ENCODE results near the gene PIP5KL1. TPM values are rescaled to one million over a fixed set of nuclear protein-coding genes. Genes with fewer than 3 reads are reported as not detected.

The PIP5KL1 gene
- total and polyA plus RNA-seq, 2 experiments from 2014 or later = 13.4 to 19.5 TPM

- Histone ChIP-seq H3K27ac (ENCODE audit: low read depth) (no peak overlapping the region), H2AFZ (no peak overlapping the region), H3K79me2 (replicated peaks; ENCODE audit: insufficient read depth) (no peaks in the 10 kb centered on the region), H3K4me3 (no peak overlapping the region), H4K20me1 (replicated peaks; ENCODE audit: insufficient read depth) (peaks cover 5% of the 10 kb centered on the region), H3K4me2 (no peak overlapping the region), H3F3A (replicated peaks; ENCODE audit: low read depth) (peaks cover 15% of the 10 kb centered on the region; the same call in 1 of the 2 replicates), H3K9me2 (ENCODE audit: insufficient read depth) (no peaks in the 10 kb centered on the region), H3K4me1 (ENCODE audit: insufficient read depth) (peaks cover 8% of the 10 kb centered on the region; the same call in 1 of the 2 replicates), H3K36me3 (ENCODE audit: insufficient read depth) (no peaks in the 10 kb centered on the region), H3K27me3 (ENCODE audit: insufficient read depth) (0 out of 2 replicates have a peak, but pooled peaks cover 7% of the 10 kb centered on the region)
- Mint-ChIP-seq H3K27ac (no peak overlapping the region), H3K4me1 (peaks cover 17% of the 10 kb centered on the region), H3K36me3 (ENCODE audit: low read depth) (peaks cover 19% of the 10 kb centered on the region; the same call in 2 of the 3 replicates), H3K9me3 (no peaks in the 10 kb centered on the region; the same call in 2 of the 3 replicates), H3K27me3 (ENCODE audit: insufficient read depth, low read depth, poor library complexity) (peaks cover 10% of the 10 kb centered on the region), H3K4me3 (no peak overlapping the region)
- DNase-seq (ENCODE audit: low spot score) (no peak), ATAC-seq (no peak)
- TF ChIP-seq POLR2AphosphoS5 (IDR thresholded peaks at IDR 0.05; ENCODE audit: low read depth) (no peak), CREB1 (CRISPR knock-in tag; IDR thresholded peaks at IDR 0.05; ENCODE audit: low read depth) (no peak)
Measured at GRCh38 chr9:127913682-127914081, 16.9 kb downstream of the PIP5KL1 start.

GRCh38 chr9:127912882-127913281, 17.7 kb downstream of the PIP5KL1 start:
- ATAC-seq = no peak
- H3K36me3 Mint-ChIP-seq (ENCODE audit: low read depth) = peaks cover 19% of the 10 kb centered on the region; the same call in 2 of the 3 replicates
- TF ChIP-seq EZH2 (IDR thresholded peaks at IDR 0.05; ENCODE audit: low read depth, unreplicated experiment) (no peak), ZNF114 (CRISPR knock-in tag; IDR thresholded peaks at IDR 0.05) (no peak), ZNF331 (CRISPR knock-in tag; IDR thresholded peaks at IDR 0.05; ENCODE audit: low read depth) (no peak), CTCF (conservative IDR thresholded peaks at IDR 0.05; ENCODE audit: low read depth in 2 of 2) (no peak), ETS1 (IDR thresholded peaks at IDR 0.05) (no peak), CREB1 (CRISPR knock-in tag; IDR thresholded peaks at IDR 0.05; ENCODE audit: low read depth) (no peak), REST (IDR thresholded peaks at IDR 0.05; ENCODE audit: unreplicated experiment) (no peak), STAT1 (IDR thresholded peaks at IDR 0.05; ENCODE audit: unreplicated experiment) (no peak), NANOG (IDR thresholded peaks at IDR 0.05; ENCODE audit: borderline replicate concordance) (no peak), POLR2AphosphoS5 (IDR thresholded peaks at IDR 0.05; ENCODE audit: low read depth) (no peak), JUNB (IDR thresholded peaks at IDR 0.05; ENCODE audit: unreplicated experiment) (no peak)

More at GRCh38 chr9:127912882-127913281, 17.7 kb downstream of the PIP5KL1 start:
- Histone ChIP-seq H3K9me2 (ENCODE audit: insufficient read depth) (no peaks in the 10 kb centered on the region), H3K4me3 (no peak overlapping the region), H3K79me2 (replicated peaks; ENCODE audit: insufficient read depth) (no peaks in the 10 kb centered on the region), H4K20me1 (replicated peaks; ENCODE audit: insufficient read depth) (peaks cover 5% of the 10 kb centered on the region), H3K4me2 (no peak overlapping the region), H3F3A (replicated peaks; ENCODE audit: low read depth) (peaks cover 12% of the 10 kb centered on the region; the same call in 1 of the 2 replicates), H3K27ac (ENCODE audit: low read depth) (no peak overlapping the region), H2AFZ (no peak overlapping the region), H3K4me1 (ENCODE audit: insufficient read depth) (peaks cover 8% of the 10 kb centered on the region; the same call in 1 of the 2 replicates), H3K27me3 (ENCODE audit: insufficient read depth) (0 out of 2 replicates have a peak, but pooled peaks cover 7% of the 10 kb centered on the region), H3K36me3 (ENCODE audit: insufficient read depth) (no peaks in the 10 kb centered on the region)
- no peak for DNase-seq (ENCODE audit: low spot score)
- H3K4me1 Mint-ChIP-seq = peaks cover 9% of the 10 kb centered on the region; the same call in 2 of the 3 replicates
- H3K27ac Mint-ChIP-seq = 0 out of 2 replicates have a peak overlapping the region, but pooled peaks have one; percentile 78
- H3K9me3 Mint-ChIP-seq = no peaks in the 10 kb centered on the region; the same call in 2 of the 3 replicates
- H3K4me3 Mint-ChIP-seq = no peak overlapping the region
- peaks cover 7% of the 10 kb centered on the region for H3K27me3 Mint-ChIP-seq (ENCODE audit: insufficient read depth, low read depth, poor library complexity)
